Nephron (organoid): ENCODE measurements around the gene THBS3.
A peak's percentile ranks its signal among the peaks of the same experiment; 100 is the strongest.
"Not testable (repeated sequence)": the region's sequence is repeated elsewhere in the genome, so short reads cannot be mapped to it uniquely, and the experiment has no call there.

Experiments
- H3K27ac Mint-ChIP-seq, 3 experiments: 2 replicates each; pipeline ENCODE4 v1.8.0; 2020; ENCODE audit warnings: mixed read lengths in 3 of 3, mild to moderate bottlenecking in 2 of 3, moderate library complexity in 1 of 3
- H3K27me3 Mint-ChIP-seq: 2 replicates; pipeline ENCODE4 v1.8.0; 2021; ENCODE audit warnings: low read depth, mild to moderate bottlenecking, moderate library complexity, mixed read lengths
- H3K36me3 Mint-ChIP-seq: 2 replicates; pipeline ENCODE4 v1.8.0; 2020; ENCODE audit warnings: low read depth, mixed read lengths
- H3K4me1 Mint-ChIP-seq: 2 replicates; pipeline ENCODE4 v1.8.0; 2020; ENCODE audit warnings: mixed read lengths
- H3K4me3 Mint-ChIP-seq, 3 experiments: 2 replicates each; pipeline ENCODE4 v1.8.0; 2020; ENCODE audit warnings: mild to moderate bottlenecking in 3 of 3, mixed read lengths in 3 of 3, moderate library complexity in 2 of 3
- H3K9me3 Mint-ChIP-seq: 2 replicates; pipeline ENCODE4 v1.8.0; 2020; ENCODE audit warnings: mixed read lengths
- TF ChIP-seq, protein P1 (sequence below), 3 experiments: fragments of 200-600 bp; sonication (generic); IDR thresholded peaks; one replicate each; pipeline ENCODE4 v1.5.0; 2021; ENCODE audit warnings: antibody characterized with exemption in 3 of 3; ENCODE audit not compliant: unreplicated experiment in 3 of 3

The THBS3 gene

DNA sequence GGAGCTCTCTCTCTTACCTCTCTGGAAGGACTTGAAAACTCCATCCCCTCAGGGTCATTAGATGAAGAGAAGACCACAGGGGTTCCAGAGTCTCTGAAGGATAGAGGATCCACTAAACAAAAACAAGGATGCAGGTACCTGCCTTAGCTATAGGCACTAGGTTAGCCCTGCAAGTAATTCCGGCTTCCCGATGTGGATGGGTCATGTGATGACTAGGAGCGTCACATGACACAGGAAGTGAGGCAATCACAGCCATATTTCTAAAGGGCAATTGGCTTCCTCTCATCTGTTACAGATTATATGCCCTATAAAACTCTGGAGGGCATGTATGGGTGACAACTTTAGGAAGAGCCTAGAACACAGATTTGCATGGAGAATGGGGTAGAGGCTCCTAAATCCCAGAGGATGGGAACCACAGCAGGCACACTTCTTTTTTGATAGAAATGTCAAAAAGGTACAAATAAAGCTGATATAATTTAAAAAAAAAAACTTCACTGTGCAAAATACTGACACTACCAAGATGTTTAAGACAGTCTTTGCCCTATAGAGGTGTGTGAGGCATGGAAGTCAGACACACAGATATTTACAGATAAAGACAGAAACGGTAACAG, 33.5 kb upstream of the THBS3 start:
- H3K27ac Mint-ChIP-seq, result peak overlapping the region; percentile 88 to 92 (median 91)
- peaks cover 13% of the 10 kb centered on the region for H3K36me3 Mint-ChIP-seq
- peak overlapping the region; percentile 77 to 80 (median 79) for H3K4me3 Mint-ChIP-seq

GRCh38 chr1:155236451-155236850, 28.8 kb upstream of the THBS3 start:
- peaks cover 23% of the 10 kb centered on the region for H3K4me1 Mint-ChIP-seq
- H3K4me3 Mint-ChIP-seq, result no peak overlapping the region
- TF ChIP-seq, protein P1, sequence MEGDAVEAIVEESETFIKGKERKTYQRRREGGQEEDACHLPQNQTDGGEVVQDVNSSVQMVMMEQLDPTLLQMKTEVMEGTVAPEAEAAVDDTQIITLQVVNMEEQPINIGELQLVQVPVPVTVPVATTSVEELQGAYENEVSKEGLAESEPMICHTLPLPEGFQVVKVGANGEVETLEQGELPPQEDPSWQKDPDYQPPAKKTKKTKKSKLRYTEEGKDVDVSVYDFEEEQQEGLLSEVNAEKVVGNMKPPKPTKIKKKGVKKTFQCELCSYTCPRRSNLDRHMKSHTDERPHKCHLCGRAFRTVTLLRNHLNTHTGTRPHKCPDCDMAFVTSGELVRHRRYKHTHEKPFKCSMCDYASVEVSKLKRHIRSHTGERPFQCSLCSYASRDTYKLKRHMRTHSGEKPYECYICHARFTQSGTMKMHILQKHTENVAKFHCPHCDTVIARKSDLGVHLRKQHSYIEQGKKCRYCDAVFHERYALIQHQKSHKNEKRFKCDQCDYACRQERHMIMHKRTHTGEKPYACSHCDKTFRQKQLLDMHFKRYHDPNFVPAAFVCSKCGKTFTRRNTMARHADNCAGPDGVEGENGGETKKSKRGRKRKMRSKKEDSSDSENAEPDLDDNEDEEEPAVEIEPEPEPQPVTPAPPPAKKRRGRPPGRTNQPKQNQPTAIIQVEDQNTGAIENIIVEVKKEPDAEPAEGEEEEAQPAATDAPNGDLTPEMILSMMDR (IDR thresholded peaks at IDR 0.05; ENCODE audit: unreplicated experiment in 3 of 3), result no peak
- H3K36me3 Mint-ChIP-seq, result peaks cover 14% of the 10 kb centered on the region
- H3K27me3 Mint-ChIP-seq, result no peaks in the 10 kb centered on the region
- H3K9me3 Mint-ChIP-seq, result no peaks in the 10 kb centered on the region
- no peak overlapping the region for H3K27ac Mint-ChIP-seq

More for the DNA sequence above, 33.5 kb upstream of the THBS3 start:
- Mint-ChIP-seq H3K27me3 (peaks cover 7% of the 10 kb centered on the region), H3K4me1 (peaks cover 19% of the 10 kb centered on the region), H3K9me3 (no peaks in the 10 kb centered on the region)
- TF ChIP-seq, protein P1 (IDR thresholded peaks at IDR 0.05; ENCODE audit: unreplicated experiment in 3 of 3), result no peak

GRCh38 chr1:155235375-155235774, 27.7 kb upstream of the THBS3 start:
- not testable (repeated sequence) for H3K9me3 Mint-ChIP-seq, H3K27me3 Mint-ChIP-seq, H3K27ac Mint-ChIP-seq, H3K4me3 Mint-ChIP-seq
- peaks cover 14% of the 10 kb centered on the region for H3K36me3 Mint-ChIP-seq
- H3K4me1 Mint-ChIP-seq, result peaks cover 16% of the 10 kb centered on the region

DNA sequence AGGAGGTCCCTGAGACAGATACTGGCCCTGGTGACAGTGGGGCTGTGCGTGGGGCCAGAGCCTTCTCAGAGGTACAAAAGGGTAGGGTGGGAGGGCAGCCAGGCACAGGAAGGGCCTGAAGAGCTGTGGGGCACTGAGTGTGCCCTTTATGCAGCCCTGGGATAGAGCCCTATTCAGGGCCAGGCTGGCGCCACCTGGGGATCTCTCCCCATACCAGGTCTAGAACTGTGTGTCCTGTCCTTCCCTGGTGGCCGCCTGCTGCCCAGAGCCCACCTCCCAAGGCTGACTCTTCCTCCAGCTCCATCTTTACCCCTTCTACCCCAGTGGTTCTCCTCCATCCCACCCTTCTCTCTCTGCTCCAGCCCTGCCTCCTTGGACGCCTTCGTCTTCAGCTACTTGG, 25.8 kb upstream of the THBS3 start:
- not testable (repeated sequence) for H3K27ac Mint-ChIP-seq, H3K4me3 Mint-ChIP-seq

DNA sequence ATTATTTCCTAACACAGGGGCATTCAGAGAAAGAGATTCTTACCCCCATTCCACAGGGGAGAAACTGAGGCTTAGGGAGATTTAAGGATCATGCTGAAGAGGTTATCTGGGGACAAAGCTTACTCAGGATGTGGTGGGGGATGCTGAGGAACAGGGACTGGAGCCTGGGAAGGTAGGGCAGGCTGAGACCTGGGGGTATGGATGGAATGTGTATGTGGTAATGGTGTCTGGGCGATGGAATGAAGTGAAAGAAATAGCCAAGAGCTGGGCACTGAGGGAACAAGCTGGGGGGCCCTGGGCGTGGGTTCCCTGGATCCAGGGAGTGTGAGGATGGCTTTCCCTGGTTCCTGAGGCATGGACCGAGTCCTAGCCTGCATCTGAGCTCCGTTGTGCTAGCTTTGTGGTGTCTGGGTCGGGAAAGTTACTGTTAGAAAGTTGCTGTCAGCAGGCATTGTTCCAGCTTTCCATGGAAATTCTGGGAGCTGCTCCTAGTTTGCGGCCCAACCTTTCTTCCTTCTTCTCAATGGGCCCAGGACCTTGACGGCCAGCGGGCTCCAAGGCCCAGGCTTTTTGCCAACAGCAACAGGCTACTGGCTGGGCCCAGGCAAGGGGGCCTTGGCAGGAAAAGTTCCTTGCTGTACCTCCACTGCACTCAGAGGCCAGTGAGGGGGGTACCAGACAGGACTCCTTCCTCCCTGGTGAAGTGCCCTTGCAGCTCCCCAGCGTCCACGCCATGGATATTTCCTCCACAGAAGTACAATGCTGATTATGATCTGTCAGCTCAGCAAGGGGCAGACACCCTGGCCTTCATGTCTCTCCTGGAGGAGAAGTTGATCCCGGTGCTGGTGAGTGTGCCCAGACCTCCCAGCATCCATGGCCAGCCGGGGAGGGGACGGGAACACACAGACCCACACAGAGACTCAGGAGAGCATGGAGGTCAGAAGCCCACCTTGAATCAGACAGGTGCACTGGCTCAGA, 24.6 kb upstream of the THBS3 start:
- Mint-ChIP-seq H3K4me3 (peak overlapping the region in 2 of 3 experiments; percentile 58 to 74), H3K27ac (peak overlapping the region; percentile 89 to 99 (median 98)), H3K36me3 (peaks cover 14% of the 10 kb centered on the region), H3K4me1 (peaks cover 16% of the 10 kb centered on the region)
- not testable (repeated sequence) for H3K9me3 Mint-ChIP-seq, H3K27me3 Mint-ChIP-seq

More for the DNA sequence above, 25.8 kb upstream of the THBS3 start:
- H3K27me3 Mint-ChIP-seq, H3K9me3 Mint-ChIP-seq: not testable (repeated sequence)
- Mint-ChIP-seq H3K36me3 (peaks cover 14% of the 10 kb centered on the region), H3K4me1 (peaks cover 16% of the 10 kb centered on the region)

GRCh38 chr1:155231302-155231701, 23.6 kb upstream of the THBS3 start:
- H3K27me3 Mint-ChIP-seq, H3K36me3 Mint-ChIP-seq, H3K9me3 Mint-ChIP-seq, H3K4me3 Mint-ChIP-seq: not testable (repeated sequence)
- Mint-ChIP-seq H3K4me1 (peaks cover 24% of the 10 kb centered on the region), H3K27ac (peak overlapping the region in 2 of 3 experiments; percentile 98 to 99)

- no peaks in the 10 kb centered on the region for H3K27me3 Mint-ChIP-seq
- peak overlapping the region; percentile 91 to 99 (median 97) for H3K27ac Mint-ChIP-seq
- TF ChIP-seq, protein P1 (IDR thresholded peaks at IDR 0.05; ENCODE audit: unreplicated experiment in 3 of 3), result no peak
- H3K36me3 Mint-ChIP-seq, result peaks cover 4% of the 10 kb centered on the region
- peaks cover 35% of the 10 kb centered on the region for H3K4me1 Mint-ChIP-seq
- peak overlapping the region; percentile 87 to 93 (median 89) for H3K4me3 Mint-ChIP-seq
- H3K9me3 Mint-ChIP-seq, result no peaks in the 10 kb centered on the region
These were observed 20.4 kb upstream of the THBS3 start for GRCh38 chr1:155228096-155228427.
